ENCODE results near the gene P2RX1. TPM values are rescaled to one million over a fixed set of nuclear protein-coding genes. Genes with fewer than 3 reads are reported as not detected.

Gene P2RX1
- total and polyA plus RNA-seq, 8 donors, result 1.7 to 12.1 (median 2.3) TPM

DNA sequence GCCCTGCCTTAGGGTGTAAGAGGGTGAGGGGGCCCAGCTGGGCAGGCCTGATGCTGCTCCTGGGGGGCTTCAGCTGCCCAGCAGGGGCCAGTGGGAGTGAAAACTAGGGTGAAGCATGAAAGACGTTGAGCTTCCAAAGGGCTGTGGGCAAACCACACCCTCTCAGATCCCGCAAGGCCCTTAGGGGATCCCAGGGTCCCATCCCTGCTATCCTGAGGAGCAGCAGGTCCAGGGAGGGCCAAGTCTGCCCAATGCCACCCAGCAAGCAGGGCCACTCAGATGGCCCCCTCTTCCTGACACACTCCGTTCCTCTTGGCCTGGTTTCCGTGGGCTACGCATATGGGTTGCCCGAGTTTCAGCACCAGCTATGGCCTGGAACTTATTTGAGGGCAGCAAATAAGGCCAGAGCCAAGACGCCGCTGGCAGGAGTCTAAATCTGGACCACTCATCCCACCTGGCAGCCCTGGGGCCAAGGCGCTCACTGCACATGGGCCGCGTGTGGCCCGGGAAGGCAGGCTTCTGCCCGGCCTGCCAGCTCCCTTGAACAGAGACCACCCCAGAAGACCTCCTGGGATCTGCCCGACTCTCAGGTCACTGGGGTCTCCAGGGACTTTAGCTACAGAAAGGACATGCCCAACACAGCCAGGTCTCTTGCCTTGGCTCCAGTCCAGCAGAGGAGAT, 43.8 kb upstream of the P2RX1 start:
- DNase-seq (no peak), ATAC-seq (no peak)
- TF ChIP-seq, protein P1, sequence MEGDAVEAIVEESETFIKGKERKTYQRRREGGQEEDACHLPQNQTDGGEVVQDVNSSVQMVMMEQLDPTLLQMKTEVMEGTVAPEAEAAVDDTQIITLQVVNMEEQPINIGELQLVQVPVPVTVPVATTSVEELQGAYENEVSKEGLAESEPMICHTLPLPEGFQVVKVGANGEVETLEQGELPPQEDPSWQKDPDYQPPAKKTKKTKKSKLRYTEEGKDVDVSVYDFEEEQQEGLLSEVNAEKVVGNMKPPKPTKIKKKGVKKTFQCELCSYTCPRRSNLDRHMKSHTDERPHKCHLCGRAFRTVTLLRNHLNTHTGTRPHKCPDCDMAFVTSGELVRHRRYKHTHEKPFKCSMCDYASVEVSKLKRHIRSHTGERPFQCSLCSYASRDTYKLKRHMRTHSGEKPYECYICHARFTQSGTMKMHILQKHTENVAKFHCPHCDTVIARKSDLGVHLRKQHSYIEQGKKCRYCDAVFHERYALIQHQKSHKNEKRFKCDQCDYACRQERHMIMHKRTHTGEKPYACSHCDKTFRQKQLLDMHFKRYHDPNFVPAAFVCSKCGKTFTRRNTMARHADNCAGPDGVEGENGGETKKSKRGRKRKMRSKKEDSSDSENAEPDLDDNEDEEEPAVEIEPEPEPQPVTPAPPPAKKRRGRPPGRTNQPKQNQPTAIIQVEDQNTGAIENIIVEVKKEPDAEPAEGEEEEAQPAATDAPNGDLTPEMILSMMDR (IDR thresholded peaks at IDR 0.05), result no peak
- intact Hi-C loops (cut with DNase I), result no loop called here
- no peaks in the 10 kb centered on the region for H3K36me3 ChIP-seq
- H3K9me3 ChIP-seq, result no peaks in the 10 kb centered on the region
- no peak overlapping the region for H3K4me3 ChIP-seq
- H3K27me3 ChIP-seq, result peaks cover 0 to 16% of the 10 kb centered on the region in 2 donors
- H3K4me1 ChIP-seq, result peaks cover 6 to 68% of the 10 kb centered on the region in 2 donors
- peak overlapping the region in 1 of 2 donors; percentile 90 for H3K27ac ChIP-seq

GRCh38 chr17:3959295-3959899, 43.1 kb upstream of the P2RX1 start:
- H3K27ac ChIP-seq, result peak overlapping the region in 1 of 2 donors; percentile 90

GRCh38 chr17:3957735-3958599, 41.7 kb upstream of the P2RX1 start:
- no peak for DNase-seq
- no peaks in the 10 kb centered on the region for H3K36me3 ChIP-seq
- TF ChIP-seq, protein P1 (IDR thresholded peaks at IDR 0.05), result no peak
- no peak for ATAC-seq
- intact Hi-C loops (cut with DNase I), result no loop called here
- H3K4me1 ChIP-seq, result peaks cover 6 to 55% of the 10 kb centered on the region in 2 donors
- no peak overlapping the region for H3K4me3 ChIP-seq
- no peaks in the 10 kb centered on the region for H3K27me3 ChIP-seq
- no peak overlapping the region for H3K27ac ChIP-seq
- no peaks in the 10 kb centered on the region for H3K9me3 ChIP-seq

More at GRCh38 chr17:3959295-3959899, 43.1 kb upstream of the P2RX1 start:
- intact Hi-C loops (cut with DNase I), result no loop called here
- Histone ChIP-seq H3K4me3 (no peak overlapping the region), H3K9me3 (no peaks in the 10 kb centered on the region), H3K36me3 (no peaks in the 10 kb centered on the region), H3K27me3 (peaks cover 0 to 14% of the 10 kb centered on the region in 2 donors), H3K4me1 (peaks cover 6 to 66% of the 10 kb centered on the region in 2 donors)
- DNase-seq (peak in 1 of 4 donors; percentile 48), ATAC-seq (peak; percentile 35)
- TF ChIP-seq, protein P1 (IDR thresholded peaks at IDR 0.05), result no peak

DNA sequence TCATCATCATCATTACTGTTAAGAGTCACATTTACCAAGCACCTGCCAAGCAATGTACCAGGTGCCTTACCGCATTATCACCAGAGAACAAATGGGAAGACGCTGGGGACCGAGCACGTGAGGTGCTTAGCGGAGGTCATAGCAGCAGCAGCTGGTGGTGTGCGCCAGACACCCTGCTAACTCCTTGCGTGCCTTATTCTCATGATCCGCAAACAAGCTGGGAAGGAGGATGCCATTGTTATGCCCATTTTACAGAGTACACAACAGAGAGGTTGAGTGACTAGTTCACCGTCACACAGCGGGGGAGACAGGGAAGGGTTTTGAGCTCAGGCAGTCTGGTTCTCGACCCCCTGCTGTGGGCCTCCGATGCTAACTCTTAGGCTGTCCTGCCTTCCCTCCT, 40.7 kb upstream of the P2RX1 start:
- Histone ChIP-seq H3K27ac (no peak overlapping the region), H3K4me3 (no peak overlapping the region), H3K27me3 (no peaks in the 10 kb centered on the region), H3K4me1 (peaks cover 6 to 45% of the 10 kb centered on the region in 2 donors), H3K36me3 (no peaks in the 10 kb centered on the region), H3K9me3 (no peaks in the 10 kb centered on the region)
- intact Hi-C loops (cut with DNase I), result no loop called here
- TF ChIP-seq, protein P1 (IDR thresholded peaks at IDR 0.05), result no peak
- ATAC-seq, result no peak
- DNase-seq, result no peak

Measured in left lung (tissue), 10 donors.